Measurements from ENCODE around the gene IL4R.

DNA sequence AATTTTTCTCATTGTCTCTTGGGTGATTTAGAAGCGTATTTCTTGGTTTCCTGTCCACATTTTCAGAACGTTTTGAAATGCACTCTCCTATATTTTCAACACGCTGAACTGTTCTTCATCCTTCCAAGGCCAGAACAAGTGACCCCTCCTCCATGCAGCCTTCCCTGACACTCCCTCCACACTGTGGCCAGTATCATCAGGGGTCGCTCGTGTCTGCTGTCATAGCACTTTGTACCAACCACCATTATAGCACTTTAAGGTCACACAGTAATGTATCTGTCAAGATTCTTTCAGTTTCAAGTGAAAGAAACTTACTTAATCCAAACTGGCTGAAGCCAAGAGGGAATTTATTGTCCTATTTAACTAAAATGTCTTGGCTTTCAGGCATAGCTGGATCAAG, 70.7 kb downstream of the IL4R start:
- no peak for TF ChIP-seq POLR2A (IDR thresholded peaks at IDR 0.05; ENCODE audit: extremely low read depth, insufficient read length)
- TF ChIP-seq, protein P1, sequence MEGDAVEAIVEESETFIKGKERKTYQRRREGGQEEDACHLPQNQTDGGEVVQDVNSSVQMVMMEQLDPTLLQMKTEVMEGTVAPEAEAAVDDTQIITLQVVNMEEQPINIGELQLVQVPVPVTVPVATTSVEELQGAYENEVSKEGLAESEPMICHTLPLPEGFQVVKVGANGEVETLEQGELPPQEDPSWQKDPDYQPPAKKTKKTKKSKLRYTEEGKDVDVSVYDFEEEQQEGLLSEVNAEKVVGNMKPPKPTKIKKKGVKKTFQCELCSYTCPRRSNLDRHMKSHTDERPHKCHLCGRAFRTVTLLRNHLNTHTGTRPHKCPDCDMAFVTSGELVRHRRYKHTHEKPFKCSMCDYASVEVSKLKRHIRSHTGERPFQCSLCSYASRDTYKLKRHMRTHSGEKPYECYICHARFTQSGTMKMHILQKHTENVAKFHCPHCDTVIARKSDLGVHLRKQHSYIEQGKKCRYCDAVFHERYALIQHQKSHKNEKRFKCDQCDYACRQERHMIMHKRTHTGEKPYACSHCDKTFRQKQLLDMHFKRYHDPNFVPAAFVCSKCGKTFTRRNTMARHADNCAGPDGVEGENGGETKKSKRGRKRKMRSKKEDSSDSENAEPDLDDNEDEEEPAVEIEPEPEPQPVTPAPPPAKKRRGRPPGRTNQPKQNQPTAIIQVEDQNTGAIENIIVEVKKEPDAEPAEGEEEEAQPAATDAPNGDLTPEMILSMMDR (IDR thresholded peaks at IDR 0.05; ENCODE audit: low read depth, low read length) = no peak
- TF ChIP-seq, protein P2, sequence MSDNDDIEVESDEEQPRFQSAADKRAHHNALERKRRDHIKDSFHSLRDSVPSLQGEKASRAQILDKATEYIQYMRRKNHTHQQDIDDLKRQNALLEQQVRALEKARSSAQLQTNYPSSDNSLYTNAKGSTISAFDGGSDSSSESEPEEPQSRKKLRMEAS (IDR thresholded peaks at IDR 0.05; ENCODE audit: low read depth, low read length) = no peak
